ENCODE measurements around the gene LHX4. TPM values are rescaled to one million over a fixed set of nuclear protein-coding genes. Genes with fewer than 3 reads are reported as not detected.

The LHX4 gene
- total and polyA plus RNA-seq, 9 of the 15 experiments (the other 6 are each of a cell fraction or from before 2014, with no cell fraction given), result 0.01 to 0.11 (median 0.07) TPM; not detected in 5

DNA sequence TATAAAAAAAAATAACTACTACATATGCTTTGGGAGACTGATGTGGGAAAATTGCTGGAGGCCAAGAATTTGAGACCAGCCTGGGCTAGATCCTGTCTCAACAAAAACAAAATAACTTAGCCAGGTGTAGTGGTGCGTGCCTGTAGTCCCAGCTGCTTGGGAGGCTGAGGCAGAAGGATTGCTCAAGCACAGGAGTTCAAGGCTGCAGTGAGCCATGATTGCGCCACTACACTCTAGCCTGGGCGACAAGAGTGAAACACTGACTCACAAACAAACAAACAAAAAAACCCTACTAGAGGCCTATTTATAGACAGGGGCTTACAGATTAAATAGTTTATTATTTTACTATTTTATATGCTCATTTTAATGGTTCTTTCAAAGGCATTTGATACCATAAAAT lies 80.0 kb downstream of the LHX4 start:
- no TSS peak for BruUV-seq (replicated peaks)
- no peak overlapping the region for H3K4me2 ChIP-seq (ENCODE audit: insufficient read depth, low read length)
- CTCF ChIA-PET (ENCODE audit: low intra/inter-chr PET ratio), result no interaction called here
- in situ Hi-C loops (cut with MboI), result no loop called here
- no peaks in the 10 kb centered on the region for H3K4me1 ChIP-seq (replicated peaks in 1 of 2; ENCODE audit: control insufficient read depth in 2 of 2, insufficient read depth in 2 of 2, low read length in 2 of 2)
- H3K9ac ChIP-seq (ENCODE audit: insufficient read depth in 1 of 2, low read depth in 2 of 2, low read length in 2 of 2), result no peak overlapping the region
- no peaks in the 10 kb centered on the region for H4K20me1 ChIP-seq (replicated peaks; ENCODE audit: control insufficient read depth, insufficient read depth, low read length)
- intact Hi-C loops (cut with micrococcal nuclease), result no loop called here
- WGBS (ENCODE audit: insufficient coverage, low coverage, missing lambda C conversion rate), result 96% methylated on average over 3 of the region's 3 CpGs
- H3K36me3 ChIP-seq (ENCODE audit: control insufficient read depth, insufficient read depth, low read length), result peaks cover 14% of the 10 kb centered on the region; the same call in 2 of the 3 replicates
- TF ChIP-seq YY1 (IDR thresholded peaks at IDR 0.05; ENCODE audit: borderline replicate concordance in 1 of 3, control insufficient read depth in 1 of 3, extremely low read depth in 1 of 3, insufficient read depth in 3 of 3, insufficient read length in 1 of 3, insufficient replicate concordance in 2 of 3, low read depth in 1 of 3, low read length in 2 of 3) (no peak), ZKSCAN8 (CRISPR knock-in tag; IDR thresholded peaks at IDR 0.05) (no peak), ZNF354B (CRISPR knock-in tag; IDR thresholded peaks at IDR 0.05) (no peak), SIRT6 (IDR thresholded peaks at IDR 0.05; ENCODE audit: low read depth, low read length) (no peak), CEBPG (CRISPR knock-in tag; IDR thresholded peaks at IDR 0.05) (no peak), CEBPG (tag; conservative IDR thresholded peaks at IDR 0.05 in 1 of 2, IDR thresholded peaks at IDR 0.05 in 1 of 2) (0 out of 4 replicates have a peak, but pooled peaks of 1 of the 2 experiments have one; percentile 42), CEBPB (tag; IDR thresholded peaks at IDR 0.05) (peak; percentile 68)
- H3K27ac ChIP-seq (ENCODE audit: extremely low read depth, low read depth, low read length), result no peak overlapping the region
- POLR2A ChIA-PET, result no interaction called here
- H3K9me3 ChIP-seq (replicated peaks; ENCODE audit: control insufficient read depth, insufficient read depth, low read depth, low read length), result no peaks in the 10 kb centered on the region
- no peak overlapping the region for H3K4me3 ChIP-seq
- H3K79me2 ChIP-seq (ENCODE audit: control insufficient read depth, insufficient read depth, low read length), result no peaks in the 10 kb centered on the region; the same call in 2 of the 3 replicates
- no peak overlapping the region for H2AFZ ChIP-seq (ENCODE audit: low read depth, low read length)
- ATAC-seq, result no peak
- no peak for FAIRE-seq
- no peaks in the 10 kb centered on the region for H3K27me3 ChIP-seq (ENCODE audit: control insufficient read depth in 2 of 2, insufficient read depth in 2 of 2, low read length in 2 of 2)
- no peaks in the 10 kb centered on the region for H3K9me1 ChIP-seq (ENCODE audit: control insufficient read depth, insufficient read depth, low read length)
- DNase-seq (ENCODE audit: extremely low read depth in 1 of 4, low spot score in 3 of 4), result no peak

Measured in K562 (cell line).